ENCODE measurements around the gene ADD3.

ADD3 gene

DNA sequence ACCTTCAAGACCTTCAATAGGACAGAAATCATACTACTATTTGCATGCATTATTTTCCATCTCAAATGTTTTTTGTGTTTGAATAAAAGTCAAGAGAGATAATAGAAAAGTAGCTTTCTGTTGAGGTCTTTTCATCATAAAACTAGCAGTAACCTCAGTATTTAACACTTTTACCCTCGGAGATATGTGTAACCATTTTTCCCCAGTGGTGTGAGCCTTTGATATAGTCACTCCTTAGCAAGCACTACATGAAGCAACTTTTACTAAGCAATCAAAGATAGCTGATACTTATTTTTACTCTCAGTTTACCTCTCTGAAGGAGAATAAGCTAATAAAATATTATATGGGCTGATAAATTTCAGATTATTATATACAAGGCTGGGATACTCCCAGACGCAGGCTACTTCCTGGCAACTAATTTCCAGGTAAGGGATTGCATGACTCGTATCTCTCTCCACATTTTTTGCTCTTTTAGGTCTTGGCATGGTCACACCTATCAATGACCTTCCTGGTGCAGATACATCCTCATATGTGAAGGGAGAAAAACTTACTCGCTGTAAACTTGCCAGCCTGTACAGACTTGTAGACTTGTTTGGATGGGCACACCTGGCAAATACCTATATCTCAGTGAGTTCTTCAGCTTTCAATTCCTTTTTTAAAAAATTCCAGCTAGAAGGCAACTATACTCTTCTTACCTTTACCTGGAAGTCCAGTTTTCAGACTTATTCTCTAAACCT, 108.2 kb downstream of the ADD3 start:
- Histone ChIP-seq H3K4me1 (ENCODE audit: insufficient read depth, low read length, poor library complexity, severe bottlenecking) (no peaks in the 10 kb centered on the region), H3K4me3 (ENCODE audit: low read length, poor library complexity, severe bottlenecking) (no peak overlapping the region), H3K79me2 (ENCODE audit: insufficient read depth, low read length) (no peaks in the 10 kb centered on the region), H2AFZ (ENCODE audit: low read length) (no peak overlapping the region), H4K20me1 (ENCODE audit: insufficient read depth, low read length, poor library complexity, severe bottlenecking) (no peaks in the 10 kb centered on the region), H3K27me3 (ENCODE audit: insufficient read depth, low read length, poor library complexity, severe bottlenecking) (no peaks in the 10 kb centered on the region), H3K9me3 (ENCODE audit: insufficient read depth, low read depth, low read length) (no peaks in the 10 kb centered on the region), H3K4me2 (ENCODE audit: low read depth, low read length, poor library complexity, severe bottlenecking) (no peak overlapping the region), H3F3A (ENCODE audit: low read depth) (0 out of 2 replicates have a peak, but pooled peaks cover 2% of the 10 kb centered on the region), H3K9ac (ENCODE audit: low read depth, low read length, poor library complexity, severe bottlenecking) (no peak overlapping the region), H3K9me2 (replicated peaks; ENCODE audit: low read depth, low read length) (no peaks in the 10 kb centered on the region), H3K36me3 (ENCODE audit: insufficient read depth, low read length) (peaks cover 81% of the 10 kb centered on the region)
- no peak for TF ChIP-seq EZH2phosphoT487 (IDR thresholded peaks at IDR 0.05; ENCODE audit: borderline replicate concordance)
- TF ChIP-seq, protein P1, sequence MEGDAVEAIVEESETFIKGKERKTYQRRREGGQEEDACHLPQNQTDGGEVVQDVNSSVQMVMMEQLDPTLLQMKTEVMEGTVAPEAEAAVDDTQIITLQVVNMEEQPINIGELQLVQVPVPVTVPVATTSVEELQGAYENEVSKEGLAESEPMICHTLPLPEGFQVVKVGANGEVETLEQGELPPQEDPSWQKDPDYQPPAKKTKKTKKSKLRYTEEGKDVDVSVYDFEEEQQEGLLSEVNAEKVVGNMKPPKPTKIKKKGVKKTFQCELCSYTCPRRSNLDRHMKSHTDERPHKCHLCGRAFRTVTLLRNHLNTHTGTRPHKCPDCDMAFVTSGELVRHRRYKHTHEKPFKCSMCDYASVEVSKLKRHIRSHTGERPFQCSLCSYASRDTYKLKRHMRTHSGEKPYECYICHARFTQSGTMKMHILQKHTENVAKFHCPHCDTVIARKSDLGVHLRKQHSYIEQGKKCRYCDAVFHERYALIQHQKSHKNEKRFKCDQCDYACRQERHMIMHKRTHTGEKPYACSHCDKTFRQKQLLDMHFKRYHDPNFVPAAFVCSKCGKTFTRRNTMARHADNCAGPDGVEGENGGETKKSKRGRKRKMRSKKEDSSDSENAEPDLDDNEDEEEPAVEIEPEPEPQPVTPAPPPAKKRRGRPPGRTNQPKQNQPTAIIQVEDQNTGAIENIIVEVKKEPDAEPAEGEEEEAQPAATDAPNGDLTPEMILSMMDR (conservative IDR thresholded peaks at IDR 0.05; ENCODE audit: low read length): no peak

DNA sequence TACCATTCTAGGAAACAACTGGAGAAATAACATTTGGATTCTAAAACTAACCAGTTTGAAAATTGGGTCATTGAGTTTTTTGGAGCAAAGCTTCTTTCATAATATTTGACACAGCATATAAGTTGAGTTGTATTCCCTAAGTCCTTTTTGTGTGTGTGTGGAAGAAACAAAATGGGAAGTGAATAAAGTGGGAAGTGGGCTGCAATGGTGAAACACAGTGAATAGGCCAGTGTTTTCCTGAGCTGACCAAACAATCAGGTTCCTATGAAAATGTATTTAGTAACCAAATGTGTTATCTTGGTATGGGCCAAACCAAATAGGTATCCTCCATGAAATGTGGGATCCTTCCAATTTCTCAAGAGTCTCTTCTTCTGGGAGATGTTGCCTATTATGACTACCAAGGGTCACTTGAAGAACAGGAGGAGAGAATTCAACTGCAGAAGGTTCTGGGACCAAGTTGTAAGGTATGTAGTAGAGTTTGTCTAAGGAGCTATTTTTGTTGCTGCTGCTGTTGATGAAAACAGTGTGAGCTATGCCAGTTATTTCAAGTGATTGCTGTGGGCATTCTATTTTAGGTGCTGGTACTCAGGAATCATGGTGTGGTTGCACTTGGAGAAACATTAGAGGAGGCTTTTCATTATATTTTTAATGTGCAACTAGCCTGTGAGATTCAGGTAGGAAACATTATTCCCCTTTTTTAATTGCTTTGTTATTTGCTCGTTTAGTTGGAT, 111.3 kb downstream of the ADD3 start:
- Histone ChIP-seq H4K20me1 (ENCODE audit: insufficient read depth, low read length, poor library complexity, severe bottlenecking) (no peaks in the 10 kb centered on the region), H3F3A (ENCODE audit: low read depth) (0 out of 2 replicates have a peak, but pooled peaks cover 2% of the 10 kb centered on the region), H3K27me3 (ENCODE audit: insufficient read depth, low read length, poor library complexity, severe bottlenecking) (no peaks in the 10 kb centered on the region), H3K79me2 (ENCODE audit: insufficient read depth, low read length) (no peaks in the 10 kb centered on the region), H3K4me2 (ENCODE audit: low read depth, low read length, poor library complexity, severe bottlenecking) (no peak overlapping the region), H3K9me3 (ENCODE audit: insufficient read depth, low read depth, low read length) (no peaks in the 10 kb centered on the region), H3K4me3 (ENCODE audit: low read length, poor library complexity, severe bottlenecking) (no peak overlapping the region), H3K36me3 (ENCODE audit: insufficient read depth, low read length) (peaks cover 78% of the 10 kb centered on the region), H3K4me1 (ENCODE audit: insufficient read depth, low read length, poor library complexity, severe bottlenecking) (peaks cover 3% of the 10 kb centered on the region), H3K9me2 (replicated peaks; ENCODE audit: low read depth, low read length) (no peaks in the 10 kb centered on the region), H2AFZ (ENCODE audit: low read length) (no peak overlapping the region), H3K9ac (ENCODE audit: low read depth, low read length, poor library complexity, severe bottlenecking) (no peak overlapping the region)
- TF ChIP-seq EZH2phosphoT487 (IDR thresholded peaks at IDR 0.05; ENCODE audit: borderline replicate concordance): no peak
- TF ChIP-seq, protein P1 (conservative IDR thresholded peaks at IDR 0.05; ENCODE audit: low read length): no peak

DNA sequence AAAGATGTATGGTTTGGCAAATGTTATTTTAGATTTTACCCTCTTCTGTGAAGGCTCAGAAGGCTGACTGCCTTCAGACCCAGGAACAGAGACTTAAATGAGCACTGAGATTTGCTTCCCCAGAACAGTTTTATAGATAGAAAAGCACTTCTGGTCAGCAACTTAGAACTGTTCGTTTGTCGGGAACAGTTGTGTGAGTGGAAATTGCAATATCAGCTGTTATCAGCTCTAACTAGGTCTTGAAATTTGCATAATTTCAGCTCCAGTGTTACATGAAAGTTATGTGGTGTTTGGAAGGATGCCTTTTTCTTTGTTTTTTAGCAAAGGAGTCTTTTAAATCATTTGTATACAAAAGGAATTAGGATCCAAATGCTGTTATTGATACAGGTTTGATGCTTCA, 115.8 kb downstream of the ADD3 start:
- Histone ChIP-seq H3K4me3 (ENCODE audit: low read length, poor library complexity, severe bottlenecking) (no peak overlapping the region), H3K9me2 (replicated peaks; ENCODE audit: low read depth, low read length) (no peaks in the 10 kb centered on the region), H3K9me3 (ENCODE audit: insufficient read depth, low read depth, low read length) (no peaks in the 10 kb centered on the region), H4K20me1 (ENCODE audit: insufficient read depth, low read length, poor library complexity, severe bottlenecking) (no peaks in the 10 kb centered on the region), H3K9ac (ENCODE audit: low read depth, low read length, poor library complexity, severe bottlenecking) (no peak overlapping the region), H3K36me3 (ENCODE audit: insufficient read depth, low read length) (peaks cover 51% of the 10 kb centered on the region), H3K79me2 (ENCODE audit: insufficient read depth, low read length) (no peaks in the 10 kb centered on the region), H2AFZ (ENCODE audit: low read length) (no peak overlapping the region), H3K27me3 (ENCODE audit: insufficient read depth, low read length, poor library complexity, severe bottlenecking) (no peaks in the 10 kb centered on the region), H3K4me1 (ENCODE audit: insufficient read depth, low read length, poor library complexity, severe bottlenecking) (peaks cover 3% of the 10 kb centered on the region), H3K4me2 (ENCODE audit: low read depth, low read length, poor library complexity, severe bottlenecking) (no peak overlapping the region), H3F3A (ENCODE audit: low read depth) (no peaks in the 10 kb centered on the region)
- TF ChIP-seq EZH2phosphoT487 (IDR thresholded peaks at IDR 0.05; ENCODE audit: borderline replicate concordance): no peak
- TF ChIP-seq, protein P1 (conservative IDR thresholded peaks at IDR 0.05; ENCODE audit: low read length): no peak
